Measurements from ENCODE around the gene OR2Z1. TPM values are rescaled to one million over a fixed set of nuclear protein-coding genes. Genes with fewer than 3 reads are reported as not detected.
"Not testable (repeated sequence)": the region's sequence is repeated elsewhere in the genome, so short reads cannot be mapped to it uniquely, and the experiment has no call there.

OR2Z1 gene
- total RNA-seq, 1 donor from 2014 or later = not detected

DNA sequence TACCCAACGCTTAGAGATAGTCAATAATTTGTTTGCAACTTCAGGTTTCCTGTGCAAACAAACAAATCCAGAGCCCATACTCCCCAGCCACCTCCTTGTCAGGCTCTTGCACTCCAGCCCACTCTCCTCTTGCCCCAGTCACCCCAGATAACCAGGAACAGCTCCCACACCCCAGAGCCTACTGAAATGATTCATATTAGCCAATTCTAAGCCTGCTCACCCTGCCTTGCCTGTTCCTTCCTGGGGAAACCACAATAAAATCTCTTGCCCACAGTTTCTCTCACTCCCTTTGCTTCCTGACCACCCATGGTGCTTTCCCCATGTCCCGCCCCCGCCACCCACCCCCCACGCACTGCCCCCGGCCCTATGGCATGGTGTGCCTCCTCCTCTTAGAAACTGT is 19.1 kb upstream of the OR2Z1 start:
- DNase-seq (ENCODE audit: low read depth, low spot score) = no peak

DNA sequence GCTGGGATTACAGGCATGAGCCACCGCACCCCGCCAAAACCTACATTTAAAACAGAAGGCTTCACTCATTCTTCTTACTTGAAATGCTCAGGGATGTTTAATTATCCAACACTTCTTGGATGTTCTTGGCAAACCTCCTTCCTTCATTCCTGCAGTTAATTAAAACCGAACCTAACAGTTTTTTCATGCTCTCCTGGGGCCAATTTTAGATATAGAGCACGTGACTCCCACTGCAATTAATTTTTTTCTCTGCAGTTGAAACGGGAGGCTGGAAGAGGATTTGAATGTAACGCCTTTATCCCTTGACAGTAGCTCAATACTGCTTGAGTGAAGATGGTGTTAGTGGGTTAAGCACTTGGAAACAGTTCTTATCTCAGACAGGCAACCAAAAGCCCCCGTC is 18.2 kb upstream of the OR2Z1 start:
- DNase-seq (ENCODE audit: low read depth, low spot score) = no peak

DNA sequence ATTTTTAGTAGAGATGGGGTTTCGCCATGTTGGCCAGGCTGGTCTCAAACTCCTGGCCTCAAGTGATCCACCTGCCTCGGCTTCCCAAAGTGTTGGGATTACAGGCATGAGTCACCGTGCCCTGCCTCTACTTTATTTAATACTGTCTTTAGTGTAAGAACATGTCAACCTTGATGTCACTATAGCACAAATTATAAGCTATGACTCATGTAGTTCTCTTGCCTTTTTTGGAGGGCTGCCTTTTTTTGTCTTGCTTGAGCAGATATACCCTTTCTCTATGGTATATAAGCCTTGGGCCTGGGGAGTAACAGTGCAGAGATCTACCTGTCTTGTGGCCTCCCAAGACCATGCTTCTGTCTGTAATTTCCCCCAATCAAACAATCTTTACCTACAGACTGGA is 16.1 kb upstream of the OR2Z1 start:
- not testable (repeated sequence) for DNase-seq (ENCODE audit: low read depth, low spot score)

GRCh38 chr19:8705742-8706141 is 15.7 kb upstream of the OR2Z1 start:
- DNase-seq (ENCODE audit: low read depth, low spot score) = no peak

- DNase-seq (ENCODE audit: low read depth, low spot score) = not testable (repeated sequence)
Measured at GRCh38 chr19:8710337-8710736, 11.1 kb upstream of the OR2Z1 start.

- no peak for DNase-seq (ENCODE audit: low read depth, low spot score)
Measured at GRCh38 chr19:8722032-8722431, 598 bp downstream of the OR2Z1 start.

DNA sequence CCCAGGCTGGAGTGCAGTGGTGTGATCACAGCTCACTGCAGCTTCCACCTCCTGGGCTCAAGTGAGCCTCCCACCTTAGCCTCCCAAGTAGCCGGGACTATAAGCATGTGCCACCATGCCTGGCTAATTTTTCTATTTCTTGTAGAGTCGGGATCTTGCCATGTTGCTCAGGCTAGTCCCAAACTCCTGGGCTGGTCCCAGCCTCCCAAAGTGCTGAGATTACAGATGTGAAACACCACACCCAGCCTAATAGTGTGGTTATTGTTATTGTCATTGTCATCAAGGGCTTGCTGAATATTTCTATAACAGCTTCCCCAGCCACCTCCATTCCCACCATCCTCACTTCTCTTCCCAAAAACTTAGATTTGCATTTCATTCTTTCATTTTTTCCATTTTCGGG is 2.8 kb downstream of the OR2Z1 start:
- no peak for DNase-seq (ENCODE audit: low read depth, low spot score)

GRCh38 chr19:8731428-8732169 is 10.2 kb downstream of the OR2Z1 start:
- DNase-seq (ENCODE audit: low read depth, low spot score) = no peak

DNA sequence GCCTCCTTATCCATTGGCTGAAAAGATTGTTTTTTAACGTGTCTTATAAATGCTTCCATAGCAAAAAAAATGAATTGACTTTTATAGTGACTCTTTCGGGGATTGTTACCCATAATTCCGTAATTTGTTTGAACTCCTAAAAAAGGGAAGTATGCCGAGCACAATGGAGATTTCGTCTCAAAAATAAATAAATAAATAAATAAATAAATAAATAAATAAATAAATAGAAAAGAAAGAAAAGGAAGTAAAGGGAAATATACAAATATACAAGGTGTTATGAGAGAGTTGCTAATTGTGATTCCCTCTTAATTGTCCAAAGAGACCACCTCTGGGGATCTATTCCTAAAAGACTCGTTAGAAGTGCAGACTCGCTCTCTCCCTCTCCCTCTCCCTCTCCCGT is 16.9 kb downstream of the OR2Z1 start:
- DNase-seq (ENCODE audit: low read depth, low spot score) = no peak

GRCh38 chr19:8739291-8740065 is 18.0 kb downstream of the OR2Z1 start:
- not testable (repeated sequence) for DNase-seq (ENCODE audit: low read depth, low spot score)

DNA sequence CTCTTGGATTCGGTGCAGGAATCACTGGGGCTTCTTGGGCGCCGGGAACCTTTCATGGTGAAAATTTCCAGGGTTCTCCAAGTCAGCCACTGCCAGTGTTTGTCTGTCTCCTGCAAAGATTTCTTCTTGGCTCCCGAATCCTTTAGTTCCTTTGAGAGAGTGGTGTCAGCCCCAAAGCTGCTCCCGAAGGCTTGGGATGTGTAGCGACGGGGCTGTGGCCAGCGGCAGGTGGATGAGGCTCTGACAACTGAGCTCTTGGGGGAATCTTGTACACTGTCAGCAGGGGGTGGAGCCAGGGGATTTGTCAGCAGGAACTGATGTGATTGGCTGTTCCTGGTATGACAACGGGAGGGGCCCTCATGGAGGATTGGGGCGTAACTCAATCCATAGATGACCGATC is 45.8 kb downstream of the OR2Z1 start:
- not testable (repeated sequence) for DNase-seq (ENCODE audit: low read depth, low spot score)

- not testable (repeated sequence) for DNase-seq (ENCODE audit: low read depth, low spot score)
Measured at GRCh38 chr19:8769265-8769664, 47.8 kb downstream of the OR2Z1 start.

DNA sequence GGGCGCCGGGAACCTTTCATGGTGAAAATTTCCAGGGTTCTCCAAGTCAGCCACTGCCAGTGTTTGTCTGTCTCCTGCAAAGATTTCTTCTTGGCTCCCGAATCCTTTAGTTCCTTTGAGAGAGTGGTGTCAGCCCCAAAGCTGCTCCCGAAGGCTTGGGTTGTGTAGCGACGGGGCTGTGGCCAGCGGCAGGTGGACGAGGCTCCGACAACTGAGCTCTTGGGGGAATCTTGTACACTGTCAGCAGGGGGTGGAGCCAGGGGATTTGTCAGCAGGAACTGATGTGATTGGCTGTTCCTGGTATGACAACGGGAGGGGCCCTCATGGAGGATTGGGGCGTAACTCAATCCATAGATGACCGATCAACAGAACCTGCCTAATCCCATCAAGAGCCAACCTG is 52.2 kb downstream of the OR2Z1 start:
- not testable (repeated sequence) for DNase-seq (ENCODE audit: low read depth, low spot score)

Other genes starting within 250 kb of the OR2Z1 start
- not detected in 2 replicates for gene PRAM1, start 219.0 kb upstream of the OR2Z1 start, total RNA-seq
- gene ZNF414, start 207.5 kb upstream of the OR2Z1 start, total RNA-seq = 2.4 and 3.6 TPM in 2 replicates
- 0.13 and 0.25 TPM in 2 replicates for gene MYO1F, start 144.2 kb upstream of the OR2Z1 start, total RNA-seq
- 2.0 and 2.7 TPM in 2 replicates for gene ADAMTS10, start 110.9 kb upstream of the OR2Z1 start, total RNA-seq
- not detected in 2 replicates for gene NFILZ, start 91.0 kb upstream of the OR2Z1 start, total RNA-seq
- gene ACTL9, start 22.8 kb upstream of the OR2Z1 start, total RNA-seq = not detected in 2 replicates
- gene ZNF558, start 110.7 kb downstream of the OR2Z1 start, total RNA-seq = 3.8 and 9.2 TPM in 2 replicates
- gene MBD3L1, start 110.7 kb downstream of the OR2Z1 start, total RNA-seq = not detected in 2 replicates

All from pulmonary artery endothelial cell (primary cell).